ENCODE measurements around the gene HCN4.

DNA sequence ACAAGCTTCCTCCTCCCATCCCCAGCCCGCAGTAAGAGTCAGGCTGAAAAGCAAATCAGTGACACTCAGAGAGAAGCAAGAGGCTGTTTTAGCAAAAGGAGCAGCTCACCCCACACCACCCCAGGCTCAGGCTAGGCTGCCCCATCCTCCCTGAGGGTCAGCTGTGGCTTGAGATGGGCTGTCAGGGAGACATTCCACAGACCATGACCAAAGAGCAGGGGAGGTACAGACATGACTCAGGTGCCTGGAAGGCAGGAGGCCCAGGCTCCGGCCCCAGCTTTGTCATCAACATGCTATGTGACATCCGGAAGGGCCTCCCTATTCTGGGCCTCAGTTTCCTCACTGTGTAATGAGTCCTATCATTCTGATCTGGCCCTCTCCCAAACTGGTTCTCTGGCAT, 24.7 kb downstream of the HCN4 start:
- TF ChIP-seq EZH2phosphoT487 (IDR thresholded peaks at IDR 0.05) = no peak
- TF ChIP-seq, protein P1, sequence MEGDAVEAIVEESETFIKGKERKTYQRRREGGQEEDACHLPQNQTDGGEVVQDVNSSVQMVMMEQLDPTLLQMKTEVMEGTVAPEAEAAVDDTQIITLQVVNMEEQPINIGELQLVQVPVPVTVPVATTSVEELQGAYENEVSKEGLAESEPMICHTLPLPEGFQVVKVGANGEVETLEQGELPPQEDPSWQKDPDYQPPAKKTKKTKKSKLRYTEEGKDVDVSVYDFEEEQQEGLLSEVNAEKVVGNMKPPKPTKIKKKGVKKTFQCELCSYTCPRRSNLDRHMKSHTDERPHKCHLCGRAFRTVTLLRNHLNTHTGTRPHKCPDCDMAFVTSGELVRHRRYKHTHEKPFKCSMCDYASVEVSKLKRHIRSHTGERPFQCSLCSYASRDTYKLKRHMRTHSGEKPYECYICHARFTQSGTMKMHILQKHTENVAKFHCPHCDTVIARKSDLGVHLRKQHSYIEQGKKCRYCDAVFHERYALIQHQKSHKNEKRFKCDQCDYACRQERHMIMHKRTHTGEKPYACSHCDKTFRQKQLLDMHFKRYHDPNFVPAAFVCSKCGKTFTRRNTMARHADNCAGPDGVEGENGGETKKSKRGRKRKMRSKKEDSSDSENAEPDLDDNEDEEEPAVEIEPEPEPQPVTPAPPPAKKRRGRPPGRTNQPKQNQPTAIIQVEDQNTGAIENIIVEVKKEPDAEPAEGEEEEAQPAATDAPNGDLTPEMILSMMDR (IDR thresholded peaks at IDR 0.05) = no peak

Measured in neural progenitor cell (in vitro differentiated cells).